ENCODE measurements around the gene KLK8. TPM values are rescaled to one million over a fixed set of nuclear protein-coding genes. Genes with fewer than 3 reads are reported as not detected.
"Not testable (repeated sequence)": the region's sequence is repeated elsewhere in the genome, so short reads cannot be mapped to it uniquely, and the experiment has no call there.

Gene KLK8
- total and polyA plus RNA-seq, 5 experiments from 2014 or later, result not detected

DNA sequence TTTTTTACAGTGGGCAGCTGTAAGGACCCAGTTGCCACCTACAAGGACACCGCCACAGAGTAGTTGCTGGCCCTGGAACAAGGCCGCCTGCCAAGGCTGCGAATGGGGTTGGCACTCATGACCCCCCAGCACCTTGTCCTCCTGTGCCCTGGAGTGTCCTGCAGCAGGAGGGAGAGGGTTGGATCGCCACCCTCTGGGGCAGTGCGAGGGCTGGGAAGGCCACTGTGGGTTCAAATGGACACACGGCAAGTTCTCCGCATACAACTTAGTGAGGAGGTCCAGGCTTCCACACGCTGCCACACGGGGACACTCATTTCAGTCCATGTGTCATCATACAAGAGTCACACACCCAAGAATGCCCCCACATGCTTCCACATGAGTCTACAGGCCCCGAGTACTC lies 978 bp downstream of the KLK8 start:
- Mint-ChIP-seq H3K4me1 (peaks cover 0 to 5% (median 0%) of the 10 kb centered on the region in 4 donors), H3K36me3 (peaks cover 0 to 2% (median 0%) of the 10 kb centered on the region in 3 donors), H3K27me3 (peaks cover 28 to 77% (median 59%) of the 10 kb centered on the region in 5 donors), H3K27ac (no peak overlapping the region), H3K4me3 (no peak overlapping the region), H3K9me3 (no peaks in the 10 kb centered on the region)
- DNase-seq (no peak), ATAC-seq (no peak)
- POLR2A ChIA-PET, result no interaction called here

- Mint-ChIP-seq H3K4me3 (no peak overlapping the region), H3K27ac (peak overlapping the region in 1 of 10 donors; percentile 53), H3K27me3 (peaks cover 24 to 71% (median 53%) of the 10 kb centered on the region in 5 donors), H3K4me1 (peaks cover 0 to 5% (median 0%) of the 10 kb centered on the region in 4 donors), H3K36me3 (peaks cover 0 to 2% (median 0%) of the 10 kb centered on the region in 3 donors), H3K9me3 (peaks cover 0 to 3% (median 0%) of the 10 kb centered on the region in 9 donors)
- no peak for DNase-seq
- POLR2A ChIA-PET, result no interaction called here
- no peak for ATAC-seq
Measured at GRCh38 chr19:50998686-50999085, 2.7 kb downstream of the KLK8 start.

DNA sequence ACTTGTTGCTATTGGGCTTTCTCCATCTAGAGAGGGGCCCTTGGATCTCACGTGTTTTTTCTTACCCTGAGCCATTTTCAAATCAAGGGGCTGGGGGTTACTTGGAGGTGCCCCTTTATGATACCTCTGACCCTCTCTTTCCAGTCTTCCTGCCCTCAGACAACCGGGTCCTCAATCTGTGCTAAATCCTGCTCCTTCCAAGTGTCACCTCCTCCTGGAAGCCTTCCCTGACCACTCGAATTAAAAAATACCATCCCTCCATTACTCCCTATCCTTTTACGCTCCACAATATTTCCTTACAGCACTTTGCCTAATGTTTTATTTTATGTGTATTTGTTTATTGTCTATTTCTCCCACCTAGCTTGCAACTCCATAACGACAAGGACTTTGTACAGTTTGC lies 3.3 kb downstream of the KLK8 start:
- Mint-ChIP-seq H3K36me3 (peaks cover 0 to 2% (median 0%) of the 10 kb centered on the region in 3 donors), H3K27ac (no peak overlapping the region), H3K27me3 (peaks cover 21 to 65% (median 47%) of the 10 kb centered on the region in 5 donors), H3K9me3 (peaks cover 0 to 3% (median 0%) of the 10 kb centered on the region in 9 donors), H3K4me1 (peaks cover 0 to 5% (median 0%) of the 10 kb centered on the region in 4 donors), H3K4me3 (no peak overlapping the region)
- DNase-seq, result no peak
- POLR2A ChIA-PET, result no interaction called here
- ATAC-seq, result no peak

DNA sequence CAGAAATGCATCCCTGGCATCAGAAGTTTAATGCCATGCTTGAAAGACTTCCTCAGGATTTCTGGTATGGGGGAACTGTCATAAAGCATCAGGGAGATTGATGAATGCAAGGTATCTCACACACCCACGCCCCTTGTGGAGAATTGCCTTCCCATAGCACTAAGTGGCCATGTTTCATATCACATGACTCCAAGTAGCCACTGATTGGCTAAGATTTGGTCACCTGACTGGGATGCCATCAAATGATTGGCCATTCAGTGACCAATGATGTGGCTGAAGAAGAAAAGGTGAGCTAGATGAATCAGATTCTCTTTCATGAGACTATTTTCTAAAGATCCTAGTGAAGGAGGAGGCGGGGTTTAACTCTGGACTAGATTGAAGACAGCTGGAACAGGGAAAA lies 7.3 kb downstream of the KLK8 start:
- POLR2A ChIA-PET, result no interaction called here
- peaks cover 0 to 2% (median 0%) of the 10 kb centered on the region in 3 donors for H3K36me3 Mint-ChIP-seq
- DNase-seq (no peak), ATAC-seq (no peak)
- H3K4me3 Mint-ChIP-seq, result no peak overlapping the region
- H3K4me1 Mint-ChIP-seq, result no peaks in the 10 kb centered on the region
- H3K27ac Mint-ChIP-seq, result no peak overlapping the region
- H3K27me3 Mint-ChIP-seq, result peaks cover 18 to 47% (median 34%) of the 10 kb centered on the region in 5 donors
- H3K9me3 Mint-ChIP-seq, result peaks cover 0 to 10% (median 0%) of the 10 kb centered on the region in 9 donors

GRCh38 chr19:50992666-50993035 lies 8.8 kb downstream of the KLK8 start:
- no peak overlapping the region for H3K27ac Mint-ChIP-seq
- ATAC-seq, result no peak
- H3K9me3 Mint-ChIP-seq, result peaks cover 0 to 10% (median 0%) of the 10 kb centered on the region in 9 donors
- H3K4me1 Mint-ChIP-seq, result no peaks in the 10 kb centered on the region
- no peak for DNase-seq
- no peak overlapping the region for H3K4me3 Mint-ChIP-seq
- POLR2A ChIA-PET, result no interaction called here
- peaks cover 23 to 43% (median 31%) of the 10 kb centered on the region in 5 donors for H3K27me3 Mint-ChIP-seq
- H3K36me3 Mint-ChIP-seq, result no peaks in the 10 kb centered on the region

DNA sequence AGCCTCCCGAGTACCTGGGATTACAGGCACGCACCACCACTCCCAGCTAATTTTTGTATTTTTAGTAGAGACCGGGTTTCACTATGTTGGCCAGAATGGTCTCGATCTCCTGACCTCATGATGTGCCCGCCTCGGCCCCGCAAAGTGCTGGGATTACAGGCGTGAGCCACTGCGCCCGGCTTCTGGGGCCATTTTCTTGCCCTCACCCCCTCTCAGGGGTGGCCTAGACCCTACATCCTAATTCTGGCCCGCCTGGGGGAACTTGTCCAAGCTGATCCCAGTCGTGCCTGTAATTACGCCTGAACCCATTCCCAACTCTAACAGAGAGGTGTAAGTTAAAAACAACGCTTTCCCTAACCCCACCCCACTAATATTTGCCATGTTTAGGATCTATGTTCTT lies 17.0 kb downstream of the KLK8 start:
- H3K4me1 Mint-ChIP-seq, POLR2A ChIA-PET, DNase-seq, H3K27ac Mint-ChIP-seq, H3K9me3 Mint-ChIP-seq, ATAC-seq, H3K36me3 Mint-ChIP-seq, H3K4me3 Mint-ChIP-seq: not testable (repeated sequence)
- peaks cover 27 to 68% (median 53%) of the 10 kb centered on the region in 5 donors for H3K27me3 Mint-ChIP-seq

- POLR2A ChIA-PET, result no interaction called here
- no peak within 1 kb of the TSS for H3K27ac Mint-ChIP-seq
- H3K9me3 Mint-ChIP-seq, result peaks cover 0 to 2% (median 0%) of the 10 kb centered on the region in 9 donors
- H3K27me3 Mint-ChIP-seq, result peaks cover 26 to 71% (median 54%) of the 10 kb centered on the region in 5 donors
- H3K36me3 Mint-ChIP-seq, result no peaks in the 10 kb centered on the region
- ATAC-seq, result no peak
- DNase-seq, result no peak
- H3K4me3 Mint-ChIP-seq, result no peak within 1 kb of the TSS
- peaks cover 0 to 3% (median 0%) of the 10 kb centered on the region in 4 donors for H3K4me1 Mint-ChIP-seq
Measured at GRCh38 chr19:50983625-50984292, 17.6 kb downstream of the KLK8 start, which contains the start of gene KLK7. KLK7 (minus strand) TSS chr19:50983917; CDS start chr19:50982399, 1,518 bp downstream.

- no peak for ATAC-seq
- H3K27ac Mint-ChIP-seq, result no peak overlapping the region
- H3K4me3 Mint-ChIP-seq, result no peak overlapping the region
- peaks cover 0 to 2% (median 0%) of the 10 kb centered on the region in 9 donors for H3K9me3 Mint-ChIP-seq
- H3K27me3 Mint-ChIP-seq, result peaks cover 21 to 77% (median 58%) of the 10 kb centered on the region in 5 donors
- H3K36me3 Mint-ChIP-seq, result no peaks in the 10 kb centered on the region
- peaks cover 0 to 3% (median 0%) of the 10 kb centered on the region in 4 donors for H3K4me1 Mint-ChIP-seq
- DNase-seq, result no peak
- POLR2A ChIA-PET, result no interaction called here
Measured at GRCh38 chr19:50982186-50982585, 19.2 kb downstream of the KLK8 start.

DNA sequence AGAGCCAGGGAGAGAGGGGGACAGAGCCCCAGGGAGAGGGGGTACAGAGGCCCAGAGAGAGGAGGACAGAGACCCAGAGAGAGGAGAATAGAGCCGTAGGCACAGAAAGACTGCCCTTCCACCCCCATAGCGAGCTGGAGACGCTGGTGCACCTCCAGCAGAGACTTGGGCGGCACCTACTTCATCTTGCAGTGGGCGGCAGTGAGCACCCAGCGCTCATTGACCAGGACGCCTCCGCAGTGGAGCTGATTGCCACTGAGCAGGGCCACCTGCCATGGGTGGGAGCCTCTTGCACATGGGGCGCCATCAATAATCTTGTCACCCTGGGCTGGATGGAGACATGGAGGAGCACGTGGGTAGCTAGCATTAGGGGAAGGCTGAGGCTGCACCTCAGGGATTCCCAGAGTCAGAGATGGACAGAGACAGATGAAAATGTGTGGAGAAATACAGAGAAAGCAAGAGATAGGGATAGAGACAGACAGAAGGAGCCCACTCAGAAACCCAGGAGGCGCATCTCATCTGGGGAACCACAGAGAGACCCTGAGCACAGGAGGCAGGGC lies 19.7 kb downstream of the KLK8 start:
- POLR2A ChIA-PET, result no interaction called here
- peaks cover 24 to 83% (median 61%) of the 10 kb centered on the region in 5 donors for H3K27me3 Mint-ChIP-seq
- H3K9me3 Mint-ChIP-seq, result peaks cover 0 to 2% (median 0%) of the 10 kb centered on the region in 9 donors
- no peaks in the 10 kb centered on the region for H3K36me3 Mint-ChIP-seq
- DNase-seq, result no peak
- peak overlapping the region in 1 of 10 donors; percentile 58 for H3K27ac Mint-ChIP-seq
- H3K4me3 Mint-ChIP-seq, result no peak overlapping the region
- ATAC-seq, result no peak
- peaks cover 0 to 3% (median 0%) of the 10 kb centered on the region in 4 donors for H3K4me1 Mint-ChIP-seq

- Mint-ChIP-seq H3K27me3 (peaks cover 25 to 83% (median 68%) of the 10 kb centered on the region in 5 donors), H3K27ac (no peak overlapping the region), H3K4me1 (peaks cover 0 to 3% (median 0%) of the 10 kb centered on the region in 4 donors), H3K4me3 (no peak overlapping the region), H3K36me3 (no peaks in the 10 kb centered on the region), H3K9me3 (no peaks in the 10 kb centered on the region)
- POLR2A ChIA-PET, result no interaction called here
- DNase-seq, result no peak
- ATAC-seq, result no peak
Measured at GRCh38 chr19:50980208-50980607, 21.2 kb downstream of the KLK8 start.

GRCh38 chr19:50979758-50980157 lies 21.6 kb downstream of the KLK8 start:
- peaks cover 21 to 78% (median 65%) of the 10 kb centered on the region in 5 donors for H3K27me3 Mint-ChIP-seq
- no peak overlapping the region for H3K4me3 Mint-ChIP-seq
- H3K9me3 Mint-ChIP-seq, result no peaks in the 10 kb centered on the region
- H3K4me1 Mint-ChIP-seq, result peaks cover 0 to 3% (median 0%) of the 10 kb centered on the region in 4 donors
- POLR2A ChIA-PET, result no interaction called here
- no peaks in the 10 kb centered on the region for H3K36me3 Mint-ChIP-seq
- no peak for ATAC-seq
- no peak overlapping the region for H3K27ac Mint-ChIP-seq
- no peak for DNase-seq

DNA sequence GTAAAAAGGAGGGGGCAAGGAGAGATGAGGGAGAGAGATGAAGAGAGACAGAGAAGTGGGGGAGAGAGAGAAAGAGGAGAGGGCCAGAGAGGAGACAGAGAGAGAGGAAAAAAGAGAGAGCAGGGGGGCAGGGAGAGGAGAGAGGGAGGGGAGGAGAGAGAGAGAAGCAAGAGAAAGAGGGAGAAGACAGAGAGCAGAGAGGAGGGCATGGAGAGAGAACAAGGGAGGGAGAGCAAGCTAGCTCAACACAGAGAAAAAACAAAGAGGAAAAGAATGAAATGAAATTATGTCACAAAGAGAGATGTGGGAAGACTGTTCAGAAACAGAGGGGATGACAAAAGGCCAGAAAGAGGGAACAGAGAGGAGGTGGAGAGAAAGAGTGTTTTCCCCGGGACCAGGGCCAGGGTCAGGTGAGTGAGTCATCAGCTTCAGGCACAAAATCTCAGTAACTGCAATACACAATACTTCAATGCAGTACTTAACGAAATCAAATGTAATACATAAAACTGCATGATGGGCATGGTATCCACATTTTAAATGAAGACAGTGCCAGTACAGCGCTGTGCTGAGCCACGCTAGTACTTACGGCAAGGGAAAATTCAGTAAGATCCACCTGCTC lies 22.5 kb downstream of the KLK8 start:
- no peaks in the 10 kb centered on the region for H3K9me3 Mint-ChIP-seq
- no peak overlapping the region for H3K27ac Mint-ChIP-seq
- H3K27me3 Mint-ChIP-seq, result peaks cover 24 to 76% (median 59%) of the 10 kb centered on the region in 5 donors
- DNase-seq (no peak), ATAC-seq (no peak)
- POLR2A ChIA-PET, result no interaction called here
- no peaks in the 10 kb centered on the region for H3K36me3 Mint-ChIP-seq
- no peak overlapping the region for H3K4me3 Mint-ChIP-seq
- peaks cover 0 to 3% (median 0%) of the 10 kb centered on the region in 4 donors for H3K4me1 Mint-ChIP-seq

DNA sequence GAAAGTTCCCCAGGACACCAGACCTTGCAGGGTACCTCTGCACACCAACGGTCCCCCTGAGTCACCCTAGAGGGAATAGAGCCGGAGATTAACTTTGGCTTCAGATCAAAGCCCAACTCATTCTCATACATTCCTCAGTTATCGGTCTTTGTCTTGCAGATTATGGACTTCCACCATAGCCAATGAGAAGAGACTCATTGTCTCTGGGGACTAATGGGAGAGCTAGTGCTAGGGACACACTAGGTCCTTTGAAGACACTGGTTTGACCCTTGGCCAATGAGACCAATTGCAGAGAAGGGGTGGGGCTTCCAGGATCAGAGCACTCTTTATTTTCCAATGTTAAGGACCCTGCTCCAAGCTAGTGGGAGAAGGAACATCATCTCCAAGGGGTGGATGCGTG lies 23.8 kb downstream of the KLK8 start:
- Mint-ChIP-seq H3K9me3 (no peaks in the 10 kb centered on the region), H3K27me3 (peaks cover 32 to 87% (median 62%) of the 10 kb centered on the region in 5 donors), H3K4me1 (peaks cover 0 to 3% (median 0%) of the 10 kb centered on the region in 4 donors), H3K27ac (no peak overlapping the region), H3K4me3 (no peak overlapping the region), H3K36me3 (no peaks in the 10 kb centered on the region)
- ATAC-seq (no peak), DNase-seq (no peak)
- POLR2A ChIA-PET, result no interaction called here
